GM18867 (cell line): Measurements from ENCODE around the gene KIAA1217.

ENCODE experiments used
- ATAC-seq: cut with Tn5 transposase; IDR thresholded peaks from one replicate; pipeline ENCODE4 v1.9.1; 2021; ENCODE audit warnings: mild to moderate bottlenecking, moderate library complexity; ENCODE audit not compliant: unreplicated experiment

The KIAA1217 gene

DNA sequence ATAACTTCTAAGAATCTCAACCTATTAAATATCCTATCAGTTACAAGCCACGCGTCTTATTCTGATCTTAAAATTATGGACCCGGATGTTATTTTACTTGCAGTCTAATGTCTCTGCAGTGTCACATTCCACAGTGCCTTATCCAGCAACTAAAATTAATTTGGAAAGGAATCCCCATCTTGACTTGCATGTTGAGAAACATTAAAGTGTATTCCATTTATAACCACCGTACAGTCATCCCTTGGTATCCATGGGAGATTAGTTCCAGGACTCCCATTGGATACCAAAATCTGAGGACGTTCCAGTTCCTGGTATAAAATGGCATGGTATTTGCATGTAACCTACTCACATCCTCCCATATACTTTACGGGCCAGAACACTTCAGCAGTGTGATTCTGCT, 320.0 kb downstream of the KIAA1217 start:
- ATAC-seq: no peak

DNA sequence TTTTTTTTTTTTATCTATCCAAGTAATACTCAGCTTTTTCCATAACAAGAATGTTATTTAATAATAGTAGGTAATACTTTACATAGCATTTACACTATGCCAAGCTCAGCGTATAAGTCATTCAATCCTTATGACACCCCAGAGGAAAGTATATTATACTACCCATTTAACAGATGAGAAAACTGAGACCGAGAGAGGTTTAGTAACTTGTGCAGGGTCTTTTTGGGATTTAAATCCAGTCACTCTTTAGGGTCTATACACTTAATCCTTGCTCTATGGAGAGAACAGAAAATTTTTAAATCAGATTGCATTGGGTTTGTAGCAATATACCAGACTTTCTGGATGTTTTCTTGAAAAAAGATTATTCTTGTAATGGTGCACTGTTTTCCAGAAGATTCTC, 322.5 kb downstream of the KIAA1217 start:
- ATAC-seq: no peak

DNA sequence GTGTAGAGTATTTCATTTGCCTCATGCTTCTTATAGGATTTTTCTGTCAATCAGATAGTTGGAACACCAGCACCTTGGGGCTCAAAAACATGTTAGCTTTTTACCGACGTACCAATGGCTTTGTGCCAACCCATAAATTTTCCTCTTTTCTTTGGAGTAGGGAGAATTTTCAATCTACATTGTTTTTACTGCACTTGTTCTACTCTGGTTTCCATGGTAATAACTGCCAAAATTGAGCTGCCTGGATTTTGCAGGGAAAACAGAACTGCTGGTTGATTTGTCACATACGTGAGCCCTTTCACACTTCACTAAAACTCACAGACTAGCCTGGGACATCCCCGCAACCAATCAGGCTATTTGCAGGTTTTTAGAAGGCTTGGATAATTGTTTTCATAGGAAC, 325.0 kb downstream of the KIAA1217 start:
- no peak for ATAC-seq

DNA sequence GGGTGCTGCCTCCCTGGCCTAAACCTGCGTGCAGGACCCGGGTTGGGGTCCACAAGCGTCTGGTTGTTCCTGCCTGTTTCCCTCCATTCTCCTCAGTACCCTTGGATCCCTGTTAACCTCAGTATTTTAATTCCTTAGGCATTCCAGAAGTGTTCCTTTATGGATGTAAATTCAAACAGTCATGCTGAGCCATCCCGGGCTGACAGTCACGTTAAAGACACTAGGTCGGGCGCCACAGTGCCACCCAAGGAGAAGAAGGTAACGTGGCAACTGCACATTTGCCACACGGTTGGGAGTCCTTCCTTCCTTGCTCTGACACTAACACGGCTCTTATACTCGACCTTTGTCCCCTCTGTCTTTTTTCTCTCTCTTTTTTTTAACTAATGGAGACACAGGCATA, 327.7 kb downstream of the KIAA1217 start:
- no peak for ATAC-seq

DNA sequence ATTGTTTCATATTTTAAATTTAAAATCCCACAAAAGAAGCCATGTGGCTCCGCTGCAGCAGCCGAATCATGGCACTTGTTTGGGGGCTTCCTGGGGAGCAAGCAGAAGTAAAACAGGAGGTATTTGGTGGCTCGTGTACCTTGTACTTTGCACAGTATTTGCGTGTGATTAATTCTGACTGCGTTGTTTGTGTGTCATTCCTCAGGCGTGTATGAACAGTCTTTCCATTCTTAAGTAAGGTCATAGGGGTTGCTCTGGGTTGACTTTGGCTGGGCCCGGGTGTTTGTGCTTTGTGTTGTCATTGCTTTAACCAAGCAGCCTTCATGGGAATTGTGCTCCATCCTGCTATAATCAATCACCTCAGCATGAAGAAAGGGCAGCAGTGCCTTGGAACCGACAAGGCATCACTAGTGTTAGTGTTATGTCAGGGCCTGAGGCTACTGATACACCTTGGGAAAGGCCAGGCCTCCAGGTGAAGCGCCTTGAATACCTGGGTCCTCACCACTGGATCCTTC, 332.4 kb downstream of the KIAA1217 start:
- ATAC-seq: no peak

DNA sequence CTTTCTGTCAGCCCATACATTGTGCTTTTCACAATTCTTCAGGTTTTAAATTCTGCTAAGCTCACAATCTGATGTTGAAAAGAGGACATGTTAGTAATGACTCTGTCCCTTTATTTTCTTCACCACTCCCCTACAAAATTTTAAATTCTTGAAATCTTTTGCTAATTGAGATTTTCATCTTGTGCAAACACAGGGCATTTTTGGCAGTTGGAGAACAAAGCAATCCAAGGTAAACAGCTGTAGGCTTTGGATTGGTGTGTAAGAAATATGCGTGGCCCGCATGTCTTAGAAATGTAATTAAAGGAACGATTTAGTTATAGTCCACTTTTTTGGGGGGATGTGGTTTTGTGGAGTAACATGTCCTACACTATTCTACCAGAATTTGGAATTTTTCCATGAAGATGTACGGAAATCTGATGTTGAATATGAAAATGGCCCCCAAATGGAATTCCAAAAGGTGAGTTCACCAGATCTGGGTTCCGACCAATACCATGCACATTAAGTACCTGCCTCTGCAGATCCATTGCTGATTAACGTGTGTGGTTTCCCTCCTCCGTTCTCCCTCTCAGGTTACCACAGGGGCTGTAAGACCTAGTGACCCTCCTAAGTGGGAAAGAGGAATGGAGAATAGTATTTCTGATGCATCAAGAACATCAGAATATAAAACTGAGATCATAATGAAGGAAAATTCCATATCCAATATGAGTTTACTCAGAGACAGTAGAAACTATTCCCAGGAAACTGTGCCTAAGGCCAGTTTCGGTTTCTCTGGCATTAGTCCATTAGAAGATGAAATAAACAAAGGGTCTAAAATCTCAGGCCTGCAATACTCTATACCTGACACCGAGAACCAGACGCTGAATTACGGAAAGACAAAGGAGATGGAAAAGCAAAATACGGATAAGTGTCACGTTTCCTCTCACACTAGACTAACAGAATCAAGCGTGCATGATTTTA, 333.7 kb downstream of the KIAA1217 start:
- no peak for ATAC-seq

DNA sequence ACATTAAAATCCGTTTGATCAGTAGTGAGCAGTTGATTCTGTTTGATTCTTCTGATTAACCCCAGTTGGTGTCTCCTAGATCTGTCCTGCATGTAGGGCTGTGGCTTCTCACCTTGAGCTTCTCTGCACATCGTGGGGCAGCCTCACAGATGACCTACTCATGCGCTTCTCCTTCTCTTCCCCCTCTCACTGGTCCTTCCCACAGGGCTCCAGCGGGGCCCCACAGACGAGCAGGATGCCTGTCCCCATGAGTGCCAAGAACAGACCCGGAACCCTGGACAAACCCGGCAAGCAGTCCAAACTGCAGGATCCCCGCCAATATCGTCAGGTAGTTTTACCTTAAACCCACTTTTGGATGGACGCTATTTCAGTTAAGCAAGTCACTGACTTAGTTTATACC, 335.8 kb downstream of the KIAA1217 start:
- no peak for ATAC-seq

DNA sequence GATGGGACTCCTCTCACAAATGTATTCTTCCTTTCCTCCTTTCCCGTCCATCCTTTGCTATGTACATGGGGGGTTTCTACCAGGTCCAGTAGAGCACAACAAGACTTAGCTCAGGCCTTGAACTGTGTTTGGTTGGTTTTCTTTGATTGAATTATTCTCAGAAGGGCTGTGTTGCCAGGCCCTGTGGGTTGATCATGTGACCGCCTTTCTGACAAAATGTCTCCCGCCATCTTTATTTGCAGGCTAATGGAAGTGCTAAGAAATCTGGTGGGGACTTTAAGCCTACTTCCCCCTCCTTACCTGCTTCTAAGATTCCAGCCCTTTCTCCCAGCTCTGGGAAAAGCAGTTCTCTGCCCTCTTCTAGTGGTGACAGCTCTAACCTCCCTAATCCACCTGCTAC, 336.6 kb downstream of the KIAA1217 start:
- no peak for ATAC-seq

DNA sequence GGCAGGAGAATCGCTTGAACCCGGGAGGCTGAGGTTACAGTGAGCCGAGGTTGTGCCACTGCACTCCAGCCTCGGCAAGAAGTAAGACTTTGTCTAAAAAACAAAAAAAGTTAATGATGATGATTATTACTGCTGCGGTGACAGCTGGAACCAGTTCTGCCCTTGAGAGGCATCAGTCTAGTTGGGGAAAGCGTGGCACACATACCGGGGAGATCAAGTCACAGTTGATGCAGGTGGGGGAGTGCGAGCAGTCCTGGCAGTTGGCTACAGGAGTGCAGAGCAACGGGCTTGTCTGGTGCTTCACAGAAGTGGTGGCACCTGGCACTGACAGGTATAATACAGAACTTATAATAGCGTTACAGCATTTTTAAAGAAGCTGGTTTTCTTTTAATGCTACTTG, 341.7 kb downstream of the KIAA1217 start:
- no peak for ATAC-seq

DNA sequence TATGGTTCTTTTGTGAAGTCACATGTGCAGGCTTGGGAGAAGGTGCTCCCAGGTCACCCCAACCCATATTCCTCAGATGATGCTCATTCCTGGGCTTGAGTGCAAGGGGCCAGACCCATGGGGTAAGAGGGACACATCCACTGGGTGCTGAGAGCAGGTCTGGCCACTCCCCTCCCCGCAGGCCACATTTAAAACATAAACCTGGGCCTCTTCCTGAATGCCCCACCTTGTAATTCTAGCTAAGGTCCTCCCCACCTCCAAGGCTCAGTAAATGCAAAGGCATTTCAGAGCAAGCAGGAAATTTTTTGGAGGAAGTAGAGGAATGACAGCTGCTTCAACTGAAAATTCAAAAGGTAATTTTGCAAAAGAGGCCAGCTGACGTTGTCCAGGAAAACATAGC, 342.2 kb downstream of the KIAA1217 start:
- no peak for ATAC-seq

DNA sequence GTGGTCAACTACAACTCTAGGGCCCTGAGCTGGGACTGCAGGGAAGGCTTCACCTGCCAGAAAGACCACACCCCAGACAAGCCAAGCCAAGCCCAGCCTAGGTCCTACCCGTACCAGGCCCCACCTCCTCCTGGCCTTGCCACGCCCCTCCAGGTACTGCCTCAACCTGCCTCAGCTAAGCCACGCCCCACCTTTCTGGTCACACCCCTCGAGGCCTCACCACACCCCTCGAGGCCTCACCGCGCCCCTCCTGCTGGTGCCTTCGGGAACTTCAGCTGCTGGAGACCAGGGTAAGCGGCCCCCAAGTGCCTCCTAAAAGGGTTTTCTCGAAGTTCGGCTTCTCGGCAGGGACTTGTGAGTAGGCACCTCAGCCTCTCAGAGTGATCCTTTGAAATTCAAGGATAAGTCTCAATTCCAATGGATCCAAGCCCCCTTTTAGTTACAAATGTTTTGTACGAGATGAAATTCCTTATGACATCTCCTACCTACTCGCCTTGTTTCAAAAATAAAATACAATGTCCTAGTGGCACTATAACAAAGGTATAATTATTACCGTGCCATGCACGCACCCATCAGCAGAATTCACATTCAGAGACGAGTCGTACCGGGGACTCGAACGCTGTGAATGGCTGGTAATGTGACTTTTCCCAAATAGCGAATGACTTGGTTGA, 343.5 kb downstream of the KIAA1217 start:
- peak; percentile 83 for ATAC-seq

DNA sequence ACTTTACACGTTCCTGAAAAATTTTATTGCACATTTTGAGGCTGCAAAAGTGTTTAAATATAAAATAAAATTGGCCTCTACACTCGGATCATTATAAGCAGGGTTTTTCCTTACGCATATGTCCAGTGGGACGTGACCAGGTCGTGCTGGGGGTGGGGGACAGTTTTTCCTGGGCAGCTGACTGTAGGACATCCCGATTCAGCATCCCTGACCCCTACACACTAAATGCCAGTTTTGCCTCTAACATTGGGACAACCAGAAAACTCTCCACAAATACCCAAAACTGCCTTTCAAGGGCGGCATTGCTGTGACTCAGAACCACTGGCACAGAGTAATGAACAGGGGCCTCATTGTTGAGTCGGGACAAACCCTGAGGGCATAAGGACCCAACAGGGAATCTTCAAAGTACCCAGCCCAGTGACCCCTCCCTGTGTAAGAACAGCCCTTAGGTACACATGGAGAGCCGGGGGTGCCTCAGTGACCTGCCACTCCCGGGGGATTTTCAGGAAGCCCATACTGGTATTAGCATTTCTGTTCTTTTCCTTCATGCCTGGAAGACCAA, 344.2 kb downstream of the KIAA1217 start:
- ATAC-seq: no peak

DNA sequence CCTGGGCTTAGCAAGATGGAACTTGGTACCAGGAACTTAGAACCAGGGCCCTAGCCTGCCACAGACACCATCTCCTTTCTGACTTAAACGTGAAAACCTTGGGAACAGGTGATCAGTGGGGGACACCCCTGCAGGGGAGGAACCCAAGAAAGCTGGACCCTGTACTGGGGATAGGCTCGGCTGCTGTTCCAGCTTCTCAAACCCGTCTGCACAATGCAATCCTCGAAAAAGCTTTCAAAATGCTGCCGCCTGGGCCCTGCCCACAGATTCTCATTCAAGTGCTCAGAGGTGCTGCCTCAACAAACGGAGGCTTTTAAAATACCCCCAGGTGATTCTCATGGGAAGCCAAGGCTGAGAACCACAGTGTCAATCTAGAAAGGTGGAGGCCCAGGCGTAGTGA, 345.1 kb downstream of the KIAA1217 start:
- ATAC-seq: no peak

DNA sequence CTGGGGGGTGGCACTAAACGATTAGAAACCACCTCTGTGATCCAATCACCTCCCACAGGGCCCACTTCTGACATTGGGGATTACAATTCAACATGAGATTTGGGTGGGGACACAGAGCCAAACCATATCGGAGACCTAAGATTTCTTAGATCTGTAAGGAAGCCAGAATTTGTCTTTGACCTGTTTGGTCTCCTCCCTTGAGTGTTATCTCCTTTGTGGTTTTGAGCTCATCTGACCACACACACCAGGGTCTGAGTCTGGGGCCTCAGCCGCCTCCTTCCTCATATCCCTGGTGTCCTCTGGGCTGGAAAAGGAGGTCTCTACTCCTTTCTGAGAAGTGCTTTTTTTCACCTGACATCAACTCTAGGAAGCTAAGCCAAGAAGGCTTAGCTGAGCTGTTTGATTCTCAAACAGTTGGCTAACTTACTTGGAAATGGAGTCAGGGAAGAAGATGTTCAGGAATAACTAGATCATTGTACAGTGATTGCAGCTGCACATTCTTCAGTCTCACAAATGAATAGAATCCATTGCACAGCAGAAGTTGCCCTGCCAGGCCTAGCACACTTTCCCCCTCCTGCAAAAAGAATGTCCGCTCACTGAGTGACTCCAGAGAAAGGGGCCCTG, 347.3 kb downstream of the KIAA1217 start:
- ATAC-seq: no peak

DNA sequence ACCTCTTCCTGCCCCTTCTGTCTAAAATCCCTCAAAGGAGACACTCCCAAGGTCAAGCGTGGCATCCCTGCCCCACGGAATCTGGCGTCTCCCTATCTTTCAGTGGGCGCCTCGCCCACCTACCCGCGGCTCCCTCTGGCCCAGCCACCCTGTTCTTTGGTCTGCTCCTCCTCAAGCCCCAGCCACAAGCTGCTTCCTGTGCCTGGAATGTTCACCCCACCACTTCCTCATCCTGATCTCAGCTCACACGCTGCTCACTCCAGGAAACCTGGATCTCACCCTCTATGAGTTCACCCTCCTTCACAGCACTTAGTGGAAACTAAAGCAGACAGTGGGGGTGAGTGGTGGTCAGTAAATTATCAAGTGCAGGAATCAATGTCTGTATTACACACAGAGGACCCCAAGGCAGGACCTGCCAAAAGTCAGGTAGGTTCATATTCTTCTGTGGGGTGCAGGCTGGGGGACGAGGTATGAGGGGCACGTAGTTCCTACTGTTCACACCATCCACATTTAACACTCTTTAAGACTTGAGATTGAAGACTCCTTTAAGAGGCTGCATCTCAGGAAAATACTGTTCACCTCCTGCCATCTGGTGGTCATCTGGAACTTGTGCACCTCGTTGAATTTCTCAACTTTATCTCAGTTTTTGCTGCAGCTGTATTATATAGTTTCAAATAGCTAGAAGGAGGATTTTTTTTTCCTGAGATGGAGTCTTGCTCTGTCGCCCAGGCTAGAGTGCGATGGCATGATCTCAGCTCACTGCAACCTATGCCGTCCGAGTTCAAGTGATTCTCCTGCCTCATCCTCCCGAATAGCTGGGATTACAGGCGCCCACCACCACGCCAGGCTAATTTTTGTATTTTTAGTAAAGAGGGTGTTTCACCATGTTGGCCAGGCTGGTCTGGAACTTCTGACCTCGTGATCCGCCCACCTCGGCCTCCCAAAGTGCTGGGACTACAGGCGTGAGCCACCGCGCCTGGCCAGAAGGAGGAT, 348.1 kb downstream of the KIAA1217 start:
- ATAC-seq: peak; percentile 59

DNA sequence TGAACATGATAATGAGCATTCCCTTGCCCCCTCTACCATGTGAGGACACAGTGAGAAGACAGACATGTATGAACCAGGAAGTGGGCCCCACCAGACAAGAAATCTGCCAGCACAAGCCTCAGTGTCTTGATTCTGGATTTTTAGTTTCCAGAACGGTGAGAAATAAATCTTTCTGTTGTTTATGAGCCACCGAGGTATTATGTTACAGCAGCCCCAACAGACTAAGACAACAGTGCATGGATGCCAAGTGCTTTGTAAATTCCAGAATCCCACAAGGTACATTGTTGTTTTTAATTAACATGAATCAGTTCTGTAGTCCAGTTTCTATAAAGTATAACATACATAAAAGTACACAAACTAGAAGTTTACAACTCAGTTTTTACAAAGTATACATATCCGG, 352.5 kb downstream of the KIAA1217 start:
- ATAC-seq: no peak

DNA sequence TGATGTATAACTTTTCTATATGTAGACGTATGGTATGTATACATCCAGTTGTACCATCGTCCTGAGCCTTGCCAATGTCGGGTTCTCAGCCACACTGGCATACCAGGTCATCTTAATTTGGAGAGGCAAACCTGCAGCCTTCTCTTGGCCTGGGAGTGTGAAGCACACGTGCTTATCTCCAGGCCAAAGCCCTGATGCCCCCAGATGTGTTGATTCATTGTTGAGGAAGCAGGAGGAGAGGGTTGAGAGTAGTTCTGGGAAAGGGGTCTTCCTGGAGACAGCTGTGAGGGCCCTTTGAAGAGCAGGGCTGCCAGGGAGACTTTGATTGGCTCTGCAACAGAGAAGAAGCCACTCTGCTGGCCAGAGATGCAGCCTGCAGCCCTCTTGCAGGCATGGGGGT, 359.1 kb downstream of the KIAA1217 start:
- no peak for ATAC-seq

DNA sequence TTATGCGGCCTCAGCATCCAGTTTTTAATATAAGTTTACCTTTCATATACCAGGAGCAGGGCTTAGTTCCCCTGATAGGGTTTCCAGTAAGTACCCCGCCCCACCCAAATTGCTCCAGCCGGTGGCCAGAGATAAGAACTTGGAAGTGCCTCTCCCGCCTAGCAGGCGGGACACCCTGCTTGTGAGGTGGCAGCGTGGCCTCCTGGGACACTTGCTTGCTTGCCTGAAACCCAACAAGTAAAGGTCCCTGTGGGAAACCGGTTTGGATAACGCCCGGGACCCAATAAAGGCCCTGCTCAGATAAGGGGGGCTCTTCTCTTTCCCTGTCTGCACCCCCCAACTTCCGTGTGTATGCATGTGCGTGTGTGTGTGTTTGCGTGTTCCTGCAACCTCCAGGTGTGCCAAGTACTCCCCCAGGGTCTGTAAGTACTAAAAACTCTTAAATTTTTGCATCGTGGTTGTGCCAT, 360.4 kb downstream of the KIAA1217 start:
- ATAC-seq: no peak

DNA sequence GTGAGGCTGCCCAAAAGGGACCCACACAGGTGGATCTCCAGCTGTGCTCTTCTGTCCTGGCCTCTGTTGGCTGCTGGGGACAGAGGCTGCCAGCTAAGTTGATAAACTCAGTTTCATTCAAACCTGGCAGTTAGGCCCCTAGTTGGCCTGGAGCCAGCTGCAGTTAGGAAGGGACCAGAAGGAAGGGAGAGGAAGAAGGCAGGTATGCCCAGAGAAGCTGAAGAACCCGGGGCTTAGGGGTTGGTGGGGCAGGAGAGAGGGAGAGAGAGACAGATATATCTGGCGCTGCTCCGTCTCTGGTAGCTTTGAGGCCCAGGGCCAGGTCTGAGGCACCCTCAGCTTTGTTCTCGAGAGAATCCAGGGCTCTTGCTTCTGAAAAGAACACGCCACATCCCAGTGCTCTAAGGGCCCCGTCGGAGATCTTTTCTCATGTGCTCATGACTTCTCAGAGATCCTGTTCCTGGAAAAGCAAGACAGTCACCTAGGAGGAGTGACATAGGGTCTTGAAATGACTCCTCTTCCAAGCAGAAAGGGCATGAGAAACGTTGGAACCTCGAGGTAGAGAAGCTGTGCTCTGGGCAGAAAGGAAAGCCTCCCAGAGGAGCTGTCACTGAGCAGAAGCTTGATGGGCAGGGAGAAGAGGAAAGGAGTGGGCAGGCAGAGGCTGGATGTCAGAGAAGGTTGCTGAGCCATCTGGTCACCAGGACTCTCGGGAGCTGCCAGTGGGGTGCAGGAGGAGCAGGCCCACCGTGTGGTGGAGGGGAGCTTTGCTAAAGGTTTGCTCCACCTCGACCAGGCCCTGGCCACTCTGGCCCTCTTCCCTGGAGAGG, 361.1 kb downstream of the KIAA1217 start:
- ATAC-seq: no peak
